22Rv1 (cell line): ENCODE measurements around the gene EFS.

Experiments used
- CTCF ChIP-seq: fragments of 450-650 bp; IDR thresholded peaks from 2 replicates; pipeline ENCODE4 v1.5.1; 2017; ENCODE audit warnings: mild to moderate bottlenecking
- ZFX ChIP-seq: fragments of 450-650 bp; IDR thresholded peaks from 2 replicates; pipeline ENCODE4 v1.6.1; 2017; ENCODE audit warnings: antibody characterized with exemption, borderline replicate concordance

- TF ChIP-seq CTCF (no peak), ZFX (no peak)
These were observed 56.1 kb downstream of the EFS start for GRCh38 chr14:23308721-23309445.
